ENCODE results near the gene THSD7A.

The THSD7A gene

DNA sequence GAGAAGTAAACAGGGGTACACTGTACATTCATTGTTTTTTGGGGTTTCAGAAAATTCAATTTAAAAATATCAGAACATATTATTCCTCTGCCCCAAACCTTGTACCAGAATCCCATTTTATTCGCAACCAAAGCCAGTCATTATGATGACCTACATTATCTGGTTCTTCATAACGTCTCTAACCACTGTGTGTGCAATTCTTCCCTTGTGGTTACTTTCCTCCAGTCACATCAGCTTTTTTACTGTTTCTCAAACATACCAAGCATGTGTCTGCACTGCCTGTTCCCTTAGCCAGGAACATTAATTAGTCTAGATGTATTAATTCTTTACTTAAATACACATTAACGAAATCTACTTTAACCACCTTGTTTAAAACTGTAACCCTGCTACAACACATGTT, 64.8 kb downstream of the THSD7A start:
- H3K9me3 ChIP-seq (ENCODE audit: control insufficient read depth, insufficient read depth, low read length), result no peaks in the 10 kb centered on the region
- no peak overlapping the region for H3K4me3 ChIP-seq (ENCODE audit: low read depth, low read length)
- no peak overlapping the region for H3K9ac ChIP-seq (ENCODE audit: low read depth, low read length)
- H3K36me3 ChIP-seq (ENCODE audit: control insufficient read depth, insufficient read depth, low read length), result no peaks in the 10 kb centered on the region
- H3K27me3 ChIP-seq (ENCODE audit: control insufficient read depth, insufficient read depth, low read length), result no peaks in the 10 kb centered on the region
- no peaks in the 10 kb centered on the region for H3K4me1 ChIP-seq (ENCODE audit: control insufficient read depth, insufficient read depth, low read length)

DNA sequence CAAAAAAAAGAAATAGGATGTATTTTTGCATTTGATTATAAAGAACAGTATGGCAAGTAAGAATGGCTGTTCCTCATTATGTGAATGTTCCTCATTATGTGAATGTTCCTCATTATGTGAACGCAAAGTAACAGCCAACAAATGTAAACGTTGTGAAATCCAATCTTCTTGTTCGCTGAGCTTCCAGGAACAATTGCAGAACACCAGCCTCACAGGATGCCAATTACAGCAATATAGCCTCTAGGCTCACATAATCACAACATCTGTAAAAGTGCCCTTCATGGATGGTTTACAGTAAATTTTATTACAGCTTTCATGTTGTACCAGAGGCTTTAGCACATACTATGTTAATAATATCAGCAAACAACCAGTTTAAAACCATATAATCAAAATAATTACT, 71.6 kb downstream of the THSD7A start:
- no peaks in the 10 kb centered on the region for H3K4me1 ChIP-seq (ENCODE audit: control insufficient read depth, insufficient read depth, low read length)

DNA sequence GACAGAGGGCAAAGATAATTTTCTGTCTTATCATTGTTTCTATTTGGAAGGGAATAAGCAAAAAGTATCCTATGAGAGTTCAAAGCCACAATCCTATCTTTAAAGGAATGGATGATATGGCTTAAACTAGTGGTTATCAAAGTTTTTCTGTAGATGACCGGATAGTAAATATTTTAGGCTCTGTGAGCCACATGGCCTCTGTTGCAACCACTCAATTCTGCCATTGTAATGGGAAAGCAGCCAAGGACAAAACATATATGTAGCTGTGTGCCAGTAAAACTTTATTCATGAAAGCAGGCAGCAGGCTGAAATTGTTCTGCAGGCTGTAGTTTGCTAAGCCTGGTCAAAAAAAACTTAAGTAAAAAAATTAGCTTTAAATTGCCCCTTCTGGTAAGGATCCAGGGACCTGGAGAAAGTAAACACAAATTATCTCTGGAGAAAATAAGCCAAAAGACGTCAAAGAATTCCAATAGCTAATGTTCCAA, 73.3 kb downstream of the THSD7A start:
- no peaks in the 10 kb centered on the region for H3K27me3 ChIP-seq (ENCODE audit: control insufficient read depth, insufficient read depth, low read length)
- H3K9ac ChIP-seq (ENCODE audit: low read depth, low read length), result no peak overlapping the region
- H3K9me3 ChIP-seq (ENCODE audit: control insufficient read depth, insufficient read depth, low read length), result no peaks in the 10 kb centered on the region
- H3K4me1 ChIP-seq (ENCODE audit: control insufficient read depth, insufficient read depth, low read length), result no peaks in the 10 kb centered on the region
- no peaks in the 10 kb centered on the region for H3K36me3 ChIP-seq (ENCODE audit: control insufficient read depth, insufficient read depth, low read length)
- H3K4me3 ChIP-seq (ENCODE audit: low read depth, low read length), result no peak overlapping the region

More for the DNA sequence above, 71.6 kb downstream of the THSD7A start:
- no peaks in the 10 kb centered on the region for H3K36me3 ChIP-seq (ENCODE audit: control insufficient read depth, insufficient read depth, low read length)
- no peaks in the 10 kb centered on the region for H3K9me3 ChIP-seq (ENCODE audit: control insufficient read depth, insufficient read depth, low read length)
- H3K9ac ChIP-seq (ENCODE audit: low read depth, low read length), result no peak overlapping the region
- H3K4me3 ChIP-seq (ENCODE audit: low read depth, low read length), result no peak overlapping the region
- no peaks in the 10 kb centered on the region for H3K27me3 ChIP-seq (ENCODE audit: control insufficient read depth, insufficient read depth, low read length)

DNA sequence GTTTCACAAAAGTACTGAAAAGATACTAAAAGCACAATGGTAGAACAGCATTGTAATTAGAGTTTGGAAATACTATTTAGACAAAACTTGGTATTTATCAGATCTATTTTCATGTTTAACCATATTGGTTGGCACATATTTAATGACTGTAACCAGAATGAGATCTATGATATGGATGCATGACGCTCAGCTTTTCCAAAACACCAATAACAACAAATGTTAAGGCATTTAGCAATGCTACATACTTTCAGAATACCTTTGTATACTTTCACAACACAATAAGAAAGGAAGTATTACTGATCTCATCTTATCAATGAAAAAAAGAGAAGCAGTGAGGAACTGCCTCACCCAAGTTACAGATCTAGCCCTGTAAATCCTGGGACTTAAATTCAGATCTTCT, 74.8 kb downstream of the THSD7A start:
- Histone ChIP-seq H3K4me1 (ENCODE audit: control insufficient read depth, insufficient read depth, low read length) (no peaks in the 10 kb centered on the region), H3K36me3 (ENCODE audit: control insufficient read depth, insufficient read depth, low read length) (no peaks in the 10 kb centered on the region), H3K27me3 (ENCODE audit: control insufficient read depth, insufficient read depth, low read length) (no peaks in the 10 kb centered on the region), H3K9me3 (ENCODE audit: control insufficient read depth, insufficient read depth, low read length) (no peaks in the 10 kb centered on the region), H3K4me3 (ENCODE audit: low read depth, low read length) (no peak overlapping the region), H3K9ac (ENCODE audit: low read depth, low read length) (no peak overlapping the region)

GRCh38 chr7:11754933-11755332, 77.1 kb downstream of the THSD7A start:
- no peaks in the 10 kb centered on the region for H3K9me3 ChIP-seq (ENCODE audit: control insufficient read depth, insufficient read depth, low read length)
- no peaks in the 10 kb centered on the region for H3K27me3 ChIP-seq (ENCODE audit: control insufficient read depth, insufficient read depth, low read length)
- H3K9ac ChIP-seq (ENCODE audit: low read depth, low read length), result no peak overlapping the region
- no peaks in the 10 kb centered on the region for H3K36me3 ChIP-seq (ENCODE audit: control insufficient read depth, insufficient read depth, low read length)
- no peak overlapping the region for H3K4me3 ChIP-seq (ENCODE audit: low read depth, low read length)
- H3K4me1 ChIP-seq (ENCODE audit: control insufficient read depth, insufficient read depth, low read length), result no peaks in the 10 kb centered on the region

DNA sequence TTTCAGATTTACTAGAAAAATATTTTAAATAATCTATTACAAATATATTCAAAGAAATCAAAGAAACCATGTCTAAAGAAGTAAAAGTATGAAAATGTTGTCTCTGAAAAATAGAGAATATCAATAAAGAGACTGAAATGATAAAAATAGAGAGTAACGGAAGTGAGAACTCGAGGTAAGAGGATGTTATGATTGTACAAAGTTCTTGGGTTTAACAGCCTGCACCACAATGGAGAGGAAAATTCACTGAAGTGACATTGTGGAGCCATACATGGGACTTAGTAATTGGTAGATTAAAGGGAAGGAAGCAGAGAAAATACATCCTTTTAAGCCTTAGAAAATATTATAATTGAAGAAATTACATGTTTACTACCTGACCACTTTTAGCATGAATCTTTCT, 77.9 kb downstream of the THSD7A start:
- H3K27me3 ChIP-seq (ENCODE audit: control insufficient read depth, insufficient read depth, low read length), result no peaks in the 10 kb centered on the region
- no peaks in the 10 kb centered on the region for H3K9me3 ChIP-seq (ENCODE audit: control insufficient read depth, insufficient read depth, low read length)
- no peaks in the 10 kb centered on the region for H3K36me3 ChIP-seq (ENCODE audit: control insufficient read depth, insufficient read depth, low read length)
- no peak overlapping the region for H3K9ac ChIP-seq (ENCODE audit: low read depth, low read length)
- H3K4me3 ChIP-seq (ENCODE audit: low read depth, low read length), result no peak overlapping the region
- H3K4me1 ChIP-seq (ENCODE audit: control insufficient read depth, insufficient read depth, low read length), result no peaks in the 10 kb centered on the region

DNA sequence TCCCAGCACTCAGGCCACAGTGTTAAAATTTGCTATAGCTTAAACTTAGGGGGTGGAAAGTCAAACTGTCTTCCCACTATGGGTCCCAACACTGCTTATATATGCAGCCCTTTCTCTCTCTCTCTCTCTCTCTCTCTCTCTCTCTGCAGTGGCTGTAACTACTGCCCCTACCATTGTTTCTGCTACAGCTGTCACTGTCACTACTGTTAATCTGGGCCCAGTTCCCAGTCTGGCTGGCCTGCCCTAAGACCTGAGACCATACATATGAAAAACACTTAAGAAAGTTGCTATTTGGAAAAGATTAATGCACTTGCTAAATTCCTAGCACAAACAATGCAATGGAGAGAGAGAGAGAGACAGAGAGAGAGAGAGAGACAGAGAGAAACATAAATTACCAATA, 78.6 kb downstream of the THSD7A start:
- Histone ChIP-seq H3K4me3 (ENCODE audit: low read depth, low read length) (no peak overlapping the region), H3K9me3 (ENCODE audit: control insufficient read depth, insufficient read depth, low read length) (no peaks in the 10 kb centered on the region), H3K4me1 (ENCODE audit: control insufficient read depth, insufficient read depth, low read length) (no peaks in the 10 kb centered on the region), H3K9ac (ENCODE audit: low read depth, low read length) (no peak overlapping the region), H3K36me3 (ENCODE audit: control insufficient read depth, insufficient read depth, low read length) (no peaks in the 10 kb centered on the region), H3K27me3 (ENCODE audit: control insufficient read depth, insufficient read depth, low read length) (no peaks in the 10 kb centered on the region)

GRCh38 chr7:11751807-11752389, 80.1 kb downstream of the THSD7A start:
- no peaks in the 10 kb centered on the region for H3K27me3 ChIP-seq (ENCODE audit: control insufficient read depth, insufficient read depth, low read length)
- H3K4me1 ChIP-seq (ENCODE audit: control insufficient read depth, insufficient read depth, low read length), result no peaks in the 10 kb centered on the region
- H3K36me3 ChIP-seq (ENCODE audit: control insufficient read depth, insufficient read depth, low read length), result no peaks in the 10 kb centered on the region
- H3K9ac ChIP-seq (ENCODE audit: low read depth, low read length), result no peak overlapping the region
- H3K9me3 ChIP-seq (ENCODE audit: control insufficient read depth, insufficient read depth, low read length), result no peaks in the 10 kb centered on the region
- no peak overlapping the region for H3K4me3 ChIP-seq (ENCODE audit: low read depth, low read length)

DNA sequence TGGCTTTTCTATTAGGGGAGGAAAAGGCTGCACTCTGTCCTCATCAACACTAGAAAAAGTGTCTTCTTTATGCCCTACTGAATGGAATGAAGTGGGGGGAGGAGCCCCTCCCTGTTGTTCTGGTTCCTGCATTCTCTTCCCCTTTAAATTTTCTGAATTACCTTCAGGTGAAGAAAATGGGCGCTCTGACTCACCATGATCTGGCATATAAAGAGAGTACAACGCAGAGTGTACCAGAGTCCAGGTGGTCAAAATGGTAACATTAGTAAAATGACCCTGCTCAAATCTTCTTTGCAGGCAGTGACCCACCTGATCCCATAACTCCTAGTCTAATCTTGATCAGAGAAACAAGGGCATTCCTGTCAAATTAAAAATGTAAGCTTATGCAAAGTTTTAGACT, 80.7 kb downstream of the THSD7A start:
- H3K9me3 ChIP-seq (ENCODE audit: control insufficient read depth, insufficient read depth, low read length), result no peaks in the 10 kb centered on the region
- H3K36me3 ChIP-seq (ENCODE audit: control insufficient read depth, insufficient read depth, low read length), result no peaks in the 10 kb centered on the region
- no peaks in the 10 kb centered on the region for H3K4me1 ChIP-seq (ENCODE audit: control insufficient read depth, insufficient read depth, low read length)
- H3K4me3 ChIP-seq (ENCODE audit: low read depth, low read length), result no peak overlapping the region
- H3K27me3 ChIP-seq (ENCODE audit: control insufficient read depth, insufficient read depth, low read length), result no peaks in the 10 kb centered on the region
- H3K9ac ChIP-seq (ENCODE audit: low read depth, low read length), result no peak overlapping the region

DNA sequence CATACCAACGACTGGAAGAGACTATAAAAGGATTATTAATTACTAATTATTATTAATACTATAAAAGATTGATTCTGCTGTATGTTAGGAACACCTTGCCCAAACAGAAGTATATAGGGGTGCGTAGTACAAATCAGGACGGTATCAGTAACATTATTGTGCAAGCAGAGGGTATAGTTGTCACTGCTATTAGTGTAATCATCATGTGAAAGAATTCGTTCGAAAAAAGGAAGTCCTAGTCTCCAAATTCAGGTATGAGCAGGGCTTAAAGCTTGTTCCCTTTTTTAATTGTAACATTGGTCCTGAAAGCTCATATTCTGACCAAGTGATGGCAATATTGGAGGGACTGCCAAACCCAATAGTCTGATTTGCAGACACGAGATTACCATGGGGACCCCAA, 81.8 kb downstream of the THSD7A start:
- Histone ChIP-seq H3K36me3 (ENCODE audit: control insufficient read depth, insufficient read depth, low read length) (no peaks in the 10 kb centered on the region), H3K9me3 (ENCODE audit: control insufficient read depth, insufficient read depth, low read length) (no peaks in the 10 kb centered on the region), H3K27me3 (ENCODE audit: control insufficient read depth, insufficient read depth, low read length) (no peaks in the 10 kb centered on the region), H3K4me1 (ENCODE audit: control insufficient read depth, insufficient read depth, low read length) (no peaks in the 10 kb centered on the region), H3K9ac (ENCODE audit: low read depth, low read length) (no peak overlapping the region), H3K4me3 (ENCODE audit: low read depth, low read length) (no peak overlapping the region)

- Histone ChIP-seq H3K27me3 (ENCODE audit: control insufficient read depth, insufficient read depth, low read length) (no peaks in the 10 kb centered on the region), H3K4me3 (ENCODE audit: low read depth, low read length) (no peak overlapping the region), H3K9ac (ENCODE audit: low read depth, low read length) (no peak overlapping the region), H3K36me3 (ENCODE audit: control insufficient read depth, insufficient read depth, low read length) (no peaks in the 10 kb centered on the region), H3K9me3 (ENCODE audit: control insufficient read depth, insufficient read depth, low read length) (no peaks in the 10 kb centered on the region), H3K4me1 (ENCODE audit: control insufficient read depth, insufficient read depth, low read length) (no peaks in the 10 kb centered on the region)
Measured at GRCh38 chr7:11749629-11750028, 82.4 kb downstream of the THSD7A start.

DNA sequence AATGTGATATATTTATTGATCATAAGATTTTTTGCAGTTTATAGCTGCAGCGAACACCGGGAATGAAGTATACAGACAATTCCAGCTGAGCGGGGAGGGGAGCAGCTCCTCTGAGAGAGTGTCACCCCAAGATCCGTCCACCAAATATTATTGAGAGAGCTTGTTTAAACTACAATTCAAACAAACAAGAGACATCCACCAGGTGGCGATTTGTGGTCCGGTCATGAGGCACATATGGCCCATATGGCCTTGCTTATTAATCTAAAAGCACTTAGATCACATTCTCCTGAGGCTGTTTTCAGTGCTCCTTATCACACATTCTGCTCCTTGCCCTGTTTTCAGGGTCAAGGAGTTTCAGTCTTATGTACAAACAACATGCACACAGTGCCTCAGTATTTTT, 83.1 kb downstream of the THSD7A start:
- no peak overlapping the region for H3K9ac ChIP-seq (ENCODE audit: low read depth, low read length)

More for the DNA sequence above, 83.1 kb downstream of the THSD7A start:
- H3K36me3 ChIP-seq (ENCODE audit: control insufficient read depth, insufficient read depth, low read length), result no peaks in the 10 kb centered on the region
- no peaks in the 10 kb centered on the region for H3K27me3 ChIP-seq (ENCODE audit: control insufficient read depth, insufficient read depth, low read length)
- no peak overlapping the region for H3K4me3 ChIP-seq (ENCODE audit: low read depth, low read length)
- H3K4me1 ChIP-seq (ENCODE audit: control insufficient read depth, insufficient read depth, low read length), result no peaks in the 10 kb centered on the region
- no peaks in the 10 kb centered on the region for H3K9me3 ChIP-seq (ENCODE audit: control insufficient read depth, insufficient read depth, low read length)
